ENCODE measurements around the gene CLDN1. TPM values are rescaled to one million over a fixed set of nuclear protein-coding genes. Genes with fewer than 3 reads are reported as not detected.

The CLDN1 gene
- total RNA-seq, 1 donor from 2014 or later: 0.53 TPM

Other genes with a start within 250 kb of the CLDN1 start
- 15.6 TPM for gene P3H2, start 201.5 kb downstream of the CLDN1 start, total RNA-seq
- gene CLDN16, start 65.7 kb upstream of the CLDN1 start, total RNA-seq: not detected
- gene TMEM207, start 127.5 kb upstream of the CLDN1 start, total RNA-seq: not detected
- 12.8 TPM for gene IL1RAP, start 191.6 kb upstream of the CLDN1 start, total RNA-seq

All from ascending aorta (tissue), 1 donor.